HL-60 (cell line): ENCODE results near the gene TSPAN33.

Experiments
- DNase-seq, 2 experiments: peaks; one replicate each; pipeline ENCODE4 v3.0.0-alpha.2; 2010 to 2020; ENCODE audit warnings: low read depth in 1 of 2, low spot score in 1 of 2
- H3K27ac ChIP-seq: fragments of 250-450 bp; sonication (Bioruptor Pico); replicated peaks from 2 replicates; pipeline ENCODE4 v1.5.1; 2020; ENCODE audit warnings: mild to moderate bottlenecking, moderate library complexity
- H3K27me3 ChIP-seq: fragments of 250-450 bp; sonication (Bioruptor Pico); 2 replicates; pipeline ENCODE4 v1.5.1; 2021; ENCODE audit warnings: mild to moderate bottlenecking, moderate library complexity; ENCODE audit not compliant: insufficient read depth, poor library complexity, severe bottlenecking
- H3K4me3 ChIP-seq: replicated peaks from 2 replicates; pipeline ENCODE4 v1.5.1; 2011; ENCODE audit warnings: mild to moderate bottlenecking, control low read depth, low read length; ENCODE audit not compliant: insufficient read depth
- CTCF ChIP-seq: IDR thresholded peaks from one replicate; pipeline ENCODE4 v1.5.1; 2011; ENCODE audit warnings: low read length, control low read depth, inconsistent platforms; ENCODE audit not compliant: insufficient read depth
- GABPA ChIP-seq: IDR thresholded peaks from 2 replicates; pipeline ENCODE4 v1.6.1; 2012; ENCODE audit warnings: low read depth
- POLR2AphosphoS5 ChIP-seq: IDR thresholded peaks from 2 replicates; pipeline ENCODE4 v1.6.1; 2012; ENCODE audit warnings: low read depth
- REST ChIP-seq: IDR thresholded peaks from 2 replicates; pipeline ENCODE4 v1.6.1; 2012; ENCODE audit warnings: low read depth; ENCODE audit not compliant: insufficient replicate concordance
- SPI1 ChIP-seq: IDR thresholded peaks from 2 replicates; pipeline ENCODE4 v1.6.1; 2012; ENCODE audit warnings: low read depth, mild to moderate bottlenecking, borderline replicate concordance

The TSPAN33 gene

GRCh38 chr7:129205987-129206785 is 61.7 kb downstream of the TSPAN33 start:
- no peak overlapping the region for H3K27ac ChIP-seq
- TF ChIP-seq GABPA (no peak), CTCF (no peak), REST (no peak), POLR2AphosphoS5 (no peak), SPI1 (no peak)

GRCh38 chr7:129208667-129209066 is 64.2 kb downstream of the TSPAN33 start:
- DNase-seq: no peak
- TF ChIP-seq REST: no peak
- TF ChIP-seq CTCF: no peak
- TF ChIP-seq GABPA: no peak
- no peak for TF ChIP-seq SPI1
- TF ChIP-seq POLR2AphosphoS5: no peak
- H3K4me3 ChIP-seq: no peak overlapping the region
- no peak overlapping the region for H3K27ac ChIP-seq
- peaks cover 3% of the 10 kb centered on the region for H3K27me3 ChIP-seq

More at GRCh38 chr7:129205987-129206785, 61.7 kb downstream of the TSPAN33 start:
- Histone ChIP-seq H3K4me3 (no peak overlapping the region), H3K27me3 (peaks cover 3% of the 10 kb centered on the region)
- no peak for DNase-seq

GRCh38 chr7:129209067-129209926 is 64.8 kb downstream of the TSPAN33 start:
- Histone ChIP-seq H3K27ac (no peak overlapping the region), H3K27me3 (peaks cover 3% of the 10 kb centered on the region), H3K4me3 (no peak overlapping the region)
- TF ChIP-seq REST (no peak), CTCF (no peak), SPI1 (no peak), GABPA (no peak), POLR2AphosphoS5 (no peak)
- DNase-seq: no peak
